ENCODE results near the gene PDLIM1.

The PDLIM1 gene

DNA sequence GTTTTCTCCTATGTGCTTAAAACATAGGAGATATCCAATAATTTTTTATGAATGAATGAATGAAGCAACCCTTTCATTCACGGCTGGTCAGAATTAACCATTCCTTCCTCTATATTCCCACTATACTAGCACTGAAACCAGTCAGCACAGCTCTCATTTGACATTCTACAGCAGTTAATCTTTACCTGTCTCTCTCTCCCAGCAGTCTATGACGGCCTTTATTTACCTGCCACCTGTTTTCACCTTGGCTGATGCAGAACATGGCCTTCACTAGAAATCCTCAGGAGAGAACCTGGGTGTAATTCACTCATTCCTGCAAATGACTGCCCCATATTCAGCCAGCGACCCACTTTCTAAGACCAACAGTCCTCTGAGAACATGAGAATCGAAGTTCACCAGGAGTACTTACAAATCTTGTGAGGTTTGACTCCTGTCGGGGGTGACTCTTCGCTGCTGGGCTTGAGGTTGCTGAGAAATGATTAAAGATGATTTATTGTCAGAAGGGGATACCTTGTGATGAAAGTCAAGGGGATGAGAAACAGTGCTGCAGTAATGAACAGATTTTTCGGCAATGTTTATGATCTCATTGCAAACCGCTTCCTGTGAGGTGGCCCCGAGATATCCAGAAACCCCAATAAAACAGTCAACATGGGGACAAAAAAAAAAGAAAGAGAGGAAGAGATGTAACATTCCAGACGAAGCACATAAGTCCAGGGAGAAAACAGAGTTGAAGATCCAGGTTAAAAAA is 30.9 kb upstream of the PDLIM1 start:
- no peak for DNase-seq
- intact Hi-C loops (cut with DNase I): no loop called here

DNA sequence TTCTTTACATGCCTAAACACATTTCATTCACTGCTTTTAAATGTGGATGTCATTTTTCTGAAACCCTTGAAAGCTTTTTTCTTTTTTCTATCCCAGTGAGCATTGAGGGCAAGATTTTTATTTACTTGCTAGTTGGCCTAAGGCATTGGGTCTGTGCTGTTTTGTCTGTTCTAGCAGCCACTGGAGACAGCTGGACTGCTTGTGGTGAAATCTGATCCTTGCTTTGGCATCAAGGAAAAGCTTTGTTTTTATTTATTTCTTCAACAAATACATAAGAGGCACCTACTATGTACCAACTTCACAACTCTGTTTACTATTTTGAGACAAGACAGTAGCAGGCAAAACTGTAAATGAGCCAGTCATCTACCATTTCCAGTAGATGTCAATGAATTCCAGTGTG is 28.4 kb upstream of the PDLIM1 start:
- DNase-seq: no peak
- intact Hi-C loops (cut with DNase I): no loop called here

DNA sequence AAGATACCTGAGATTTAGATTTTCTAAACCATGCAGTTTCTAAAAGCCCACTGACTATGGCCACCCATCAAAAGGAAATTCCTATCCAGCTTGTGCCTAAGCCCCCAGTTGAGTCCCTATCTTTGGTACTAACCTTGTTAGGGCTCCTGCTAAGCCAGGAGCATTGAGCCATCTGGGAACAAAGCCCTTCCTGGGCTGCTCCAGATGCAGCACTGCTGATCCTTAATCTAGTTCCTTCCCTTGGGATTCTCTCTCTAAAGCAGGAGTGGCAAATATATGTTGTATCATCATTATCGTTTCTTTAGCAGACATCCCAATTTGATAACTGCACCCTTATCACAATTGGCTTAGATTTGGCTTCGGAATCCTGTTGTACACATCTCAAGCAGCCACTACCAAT is 24.7 kb upstream of the PDLIM1 start:
- no peak for DNase-seq
- intact Hi-C loops (cut with DNase I): no loop called here

DNA sequence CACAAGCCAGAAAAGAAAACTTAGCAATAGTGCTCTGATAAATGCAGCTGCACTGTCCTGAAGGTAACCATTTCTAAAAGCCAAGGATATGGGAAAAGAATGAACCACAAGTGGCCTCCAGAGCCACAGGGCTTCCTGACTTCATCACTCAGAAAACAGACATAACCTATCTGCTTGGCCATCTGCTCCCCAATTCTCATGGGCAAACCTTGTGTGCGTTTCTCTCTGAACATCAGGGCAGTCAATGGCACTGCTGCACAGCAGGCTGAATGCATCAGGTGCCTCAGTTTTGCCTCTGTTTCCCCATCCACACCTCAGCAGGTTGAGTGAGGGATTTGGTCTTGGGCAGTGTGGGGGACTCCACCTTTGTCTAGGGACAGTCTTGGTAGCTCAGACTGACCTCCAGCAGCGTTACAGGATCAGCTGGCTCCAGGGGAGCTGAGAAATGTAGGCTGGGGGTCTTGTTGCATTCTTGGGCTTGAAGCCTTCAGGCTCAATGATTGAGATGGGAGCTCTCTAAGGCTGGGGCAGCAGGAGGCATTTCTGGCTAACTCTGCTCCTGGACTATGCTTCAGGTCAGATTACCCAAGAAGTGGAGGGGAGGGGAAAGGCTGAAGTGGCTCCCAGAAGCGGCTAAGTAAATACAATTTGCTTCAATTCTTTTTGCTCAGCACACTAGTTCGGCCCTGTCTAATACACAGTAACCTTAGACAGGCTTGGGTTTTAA is 23.6 kb upstream of the PDLIM1 start:
- intact Hi-C loops (cut with DNase I): no loop called here

DNA sequence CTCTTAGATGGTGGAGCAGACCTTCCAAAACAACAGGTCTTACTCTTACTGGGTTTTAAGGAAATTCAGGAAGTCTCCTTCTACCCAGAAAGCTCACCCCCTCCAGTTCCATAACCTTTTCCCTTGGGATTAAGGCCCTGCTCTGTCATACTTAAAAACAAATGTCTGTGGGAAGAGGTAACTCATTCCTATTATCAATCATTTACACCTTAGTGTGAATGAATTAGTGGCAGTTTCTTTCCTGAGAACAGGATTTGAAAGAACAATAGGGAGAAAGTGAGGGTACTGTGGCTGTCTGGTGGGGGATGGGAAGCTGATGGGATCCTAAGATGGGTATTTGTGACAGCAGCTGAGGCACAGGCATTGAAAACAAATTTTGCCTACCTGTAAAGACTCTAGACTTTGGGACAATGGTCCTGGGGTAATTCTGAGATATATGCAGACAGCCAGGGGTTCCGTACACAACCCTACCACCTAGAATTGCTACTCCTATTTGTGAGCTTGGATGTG is 22.2 kb upstream of the PDLIM1 start:
- intact Hi-C loops (cut with DNase I): no loop called here

More for the DNA sequence above, 23.6 kb upstream of the PDLIM1 start:
- DNase-seq: no peak

DNA sequence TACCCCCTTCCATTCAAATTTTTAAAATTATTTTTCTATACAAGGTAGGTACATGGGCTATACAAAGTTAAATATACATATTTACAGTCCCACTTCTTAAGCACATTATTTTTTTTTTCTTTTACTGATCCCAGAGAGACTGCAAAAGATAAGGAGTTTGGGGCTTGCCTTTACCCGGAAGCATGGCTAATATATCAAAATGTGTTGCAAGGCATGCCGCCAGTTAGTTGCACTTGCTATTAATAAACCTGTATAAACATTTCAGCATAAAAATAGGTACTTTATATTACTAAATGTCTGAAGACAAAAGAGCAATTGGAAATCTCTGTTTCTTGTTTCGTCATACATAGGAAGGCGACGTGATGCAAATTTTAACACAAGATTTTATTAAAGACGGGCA is 21.5 kb upstream of the PDLIM1 start:
- intact Hi-C loops (cut with DNase I): no loop called here

More for the DNA sequence above, 22.2 kb upstream of the PDLIM1 start:
- no peak for DNase-seq

DNA sequence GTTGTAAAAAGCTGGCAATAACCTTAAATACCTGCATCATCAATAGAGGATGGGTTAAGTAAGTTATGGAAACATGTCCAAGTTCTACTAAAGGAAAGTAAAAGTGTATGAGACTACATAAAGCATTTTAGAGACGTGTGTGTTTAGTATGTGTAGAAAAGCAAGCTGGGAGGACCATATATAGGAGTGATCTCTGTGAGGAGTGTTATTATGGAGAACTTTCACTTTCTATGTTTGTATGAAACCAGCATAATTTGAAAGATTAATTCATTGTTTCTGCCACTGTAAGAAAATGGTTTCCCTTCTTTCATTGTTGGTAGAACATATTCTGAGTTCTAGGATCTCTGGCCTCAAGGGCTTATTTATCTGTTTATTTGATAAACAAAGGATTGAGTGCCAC is 19.2 kb upstream of the PDLIM1 start:
- no peak for DNase-seq
- intact Hi-C loops (cut with DNase I): no loop called here

More for the DNA sequence above, 21.5 kb upstream of the PDLIM1 start:
- no peak for DNase-seq

DNA sequence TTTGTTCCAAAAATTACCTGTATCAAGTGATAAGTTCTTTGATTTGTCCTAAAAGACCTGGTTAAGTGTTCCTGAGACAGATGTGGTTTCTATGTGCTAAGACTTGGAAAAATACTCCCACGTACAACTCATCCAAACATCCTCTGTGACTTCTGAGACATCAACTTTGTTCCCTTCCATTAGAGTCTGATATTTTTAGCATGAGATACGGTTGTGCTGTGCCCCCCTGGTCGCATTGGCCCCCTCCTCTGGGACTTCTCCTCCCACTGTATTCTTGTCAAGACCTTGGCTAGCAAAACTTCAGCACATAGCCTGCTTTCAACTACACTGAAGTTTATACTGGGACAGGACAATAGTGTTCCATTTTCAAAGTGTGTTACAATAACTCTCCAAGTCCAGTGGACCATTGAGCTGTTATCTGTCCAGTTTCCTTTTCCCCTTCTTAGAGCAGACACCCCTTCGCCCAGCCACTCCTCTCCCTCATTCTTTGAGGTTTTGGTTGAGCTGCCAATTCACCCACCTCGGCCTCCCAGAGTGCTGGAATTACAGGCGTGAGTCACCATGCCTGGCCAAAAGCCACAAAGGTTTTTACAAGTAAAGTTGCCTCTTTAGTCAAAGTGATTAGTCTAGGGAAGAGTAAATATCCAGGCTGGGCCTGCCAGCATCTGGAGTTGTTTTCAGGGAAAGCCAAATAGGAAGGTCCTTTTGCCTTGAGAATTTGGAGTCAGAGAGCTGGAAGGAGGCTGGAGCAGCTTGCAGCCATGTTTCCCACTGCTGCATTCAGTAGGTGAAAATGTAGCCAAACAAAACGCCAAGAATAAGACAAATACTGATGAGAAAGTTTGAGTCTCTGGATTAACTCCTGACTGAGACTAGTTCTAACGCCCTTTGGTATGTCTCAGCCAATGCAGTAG is 17.8 kb upstream of the PDLIM1 start:
- peak in 6 of 42 donors; percentile 13 to 53 (median 23) for DNase-seq
- intact Hi-C loops (cut with DNase I): no loop called here

DNA sequence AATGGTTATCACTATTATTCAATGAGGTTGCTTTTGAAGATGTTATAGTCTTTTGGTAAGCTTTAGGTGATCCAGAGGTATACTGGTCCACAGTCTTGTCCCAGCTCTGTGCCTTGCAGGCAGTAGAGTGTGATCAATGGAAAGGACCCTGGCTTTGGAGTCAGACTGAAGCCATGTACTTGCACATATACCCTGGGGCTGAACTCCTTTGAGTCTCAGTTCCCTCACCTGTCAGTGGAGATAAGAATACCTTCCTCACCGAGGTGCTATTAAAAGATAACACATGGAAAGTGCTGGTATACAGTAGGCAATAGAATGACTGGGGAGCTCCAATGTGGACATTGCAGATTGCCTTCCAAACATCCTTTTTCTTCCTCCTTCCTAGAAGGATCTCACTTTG is 16.0 kb upstream of the PDLIM1 start:
- intact Hi-C loops (cut with DNase I): no loop called here
- no peak for DNase-seq

DNA sequence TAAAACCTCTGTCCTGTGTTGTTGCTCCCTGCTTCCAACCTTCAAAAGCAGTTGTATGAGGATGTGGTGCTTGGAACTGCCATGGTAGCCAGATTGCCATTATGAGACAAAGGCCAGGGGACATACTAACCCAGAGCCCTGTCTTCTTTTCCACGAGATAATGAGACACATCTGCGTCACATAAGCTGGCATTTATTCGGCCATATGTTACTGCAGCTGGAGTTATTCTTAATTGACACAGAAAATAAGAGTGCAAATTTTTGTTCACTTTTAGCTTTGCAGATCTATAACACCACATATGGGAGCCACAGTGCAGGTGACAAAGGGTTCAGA is 15.5 kb upstream of the PDLIM1 start:
- no peak for DNase-seq
- intact Hi-C loops (cut with DNase I): no loop called here

DNA sequence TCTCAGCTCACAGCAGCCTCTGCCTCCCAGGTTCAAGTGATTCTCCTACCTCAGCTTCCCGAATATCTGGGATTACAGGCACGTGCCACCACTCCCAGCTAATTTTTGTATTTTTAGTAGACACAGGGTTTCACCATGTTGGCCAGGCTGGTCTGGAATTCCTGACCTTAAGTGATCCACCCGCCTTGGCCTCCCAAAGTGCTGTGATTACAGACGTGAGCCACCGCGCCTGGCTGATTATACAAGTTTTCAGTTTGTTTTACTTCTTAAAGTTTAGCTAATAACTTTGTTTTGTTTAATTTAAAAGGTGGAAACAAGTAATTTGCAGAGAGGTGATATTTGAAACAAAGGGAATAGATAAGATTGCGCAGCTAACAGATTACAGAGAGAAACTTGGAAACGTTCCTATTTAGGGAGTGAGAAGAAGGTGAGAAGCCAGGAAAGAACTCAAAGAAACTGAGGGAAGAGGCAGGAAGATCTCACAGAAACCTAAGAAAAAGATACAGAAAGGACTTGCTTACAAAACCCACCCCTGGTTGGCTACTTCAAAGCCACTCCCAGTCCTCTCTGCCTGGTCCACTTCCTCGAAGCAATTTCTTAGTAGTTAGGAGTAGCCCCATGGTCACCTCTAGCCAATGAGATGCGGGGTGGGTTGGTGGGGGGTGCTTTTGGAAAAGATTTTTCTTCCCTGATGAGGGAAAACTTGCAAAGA is 15.0 kb upstream of the PDLIM1 start:
- no peak for DNase-seq
- intact Hi-C loops (cut with DNase I): no loop called here

DNA sequence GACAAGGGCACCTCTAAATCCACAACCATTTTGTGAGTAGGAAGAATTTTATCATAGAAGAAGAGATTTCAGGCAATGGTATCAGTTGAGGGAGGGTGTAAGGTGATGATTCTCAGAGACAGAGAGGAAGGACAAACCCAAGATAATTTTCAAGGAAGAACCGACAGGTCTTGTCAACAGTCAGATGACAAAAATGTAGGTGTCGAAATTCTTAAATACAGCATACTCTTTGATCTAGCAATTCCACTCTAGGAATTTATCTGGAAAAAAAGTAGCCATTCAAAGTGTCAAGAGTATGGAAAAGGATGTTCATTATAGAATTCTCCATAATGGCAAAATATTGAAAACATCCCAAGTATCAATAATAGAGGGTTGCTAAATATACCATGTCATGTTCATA is 14.2 kb upstream of the PDLIM1 start:
- intact Hi-C loops (cut with DNase I): no loop called here
- DNase-seq: no peak

DNA sequence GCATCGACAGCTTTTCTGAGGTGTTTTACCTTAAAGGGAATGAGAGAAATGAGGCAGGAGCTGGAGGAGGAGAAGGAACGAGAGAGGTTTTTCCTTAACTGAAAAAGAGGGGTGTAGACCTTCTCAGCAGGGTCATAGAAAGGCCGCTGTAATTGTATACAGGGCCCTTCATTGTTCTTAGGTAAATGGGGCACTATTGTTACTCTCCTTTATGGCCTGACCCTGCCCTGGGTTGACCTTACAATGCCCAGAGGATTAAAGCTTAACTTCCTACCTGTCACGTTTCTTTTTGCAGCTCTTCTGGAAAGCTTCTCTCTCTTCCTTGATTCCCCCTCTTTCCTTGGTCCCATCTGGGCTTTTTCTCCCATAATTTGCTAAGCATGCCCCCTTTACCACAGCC is 13.7 kb upstream of the PDLIM1 start:
- no peak for DNase-seq

DNA sequence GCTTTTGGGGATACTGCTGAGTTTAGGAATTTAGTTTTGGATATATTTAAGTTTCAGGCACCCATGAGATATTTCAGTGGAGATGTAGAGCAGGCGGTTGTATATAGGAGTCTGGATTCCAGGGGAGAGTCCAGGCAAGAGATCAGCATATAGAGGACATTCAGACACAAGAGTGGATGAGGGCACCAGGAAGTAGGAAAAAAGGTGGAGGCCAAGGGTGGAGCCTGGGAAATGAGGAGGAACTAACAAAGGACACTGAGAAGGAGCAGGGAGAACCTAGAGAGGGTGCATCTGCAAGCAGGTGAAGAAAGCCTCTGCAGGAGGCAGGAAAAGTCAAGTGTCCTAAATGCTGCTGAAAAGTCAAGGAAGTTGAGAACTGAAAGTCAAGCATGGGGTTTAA is 13.1 kb upstream of the PDLIM1 start:
- no peak for DNase-seq
- intact Hi-C loops (cut with DNase I): no loop called here

More for the DNA sequence above, 13.7 kb upstream of the PDLIM1 start:
- intact Hi-C loops (cut with DNase I): no loop called here

DNA sequence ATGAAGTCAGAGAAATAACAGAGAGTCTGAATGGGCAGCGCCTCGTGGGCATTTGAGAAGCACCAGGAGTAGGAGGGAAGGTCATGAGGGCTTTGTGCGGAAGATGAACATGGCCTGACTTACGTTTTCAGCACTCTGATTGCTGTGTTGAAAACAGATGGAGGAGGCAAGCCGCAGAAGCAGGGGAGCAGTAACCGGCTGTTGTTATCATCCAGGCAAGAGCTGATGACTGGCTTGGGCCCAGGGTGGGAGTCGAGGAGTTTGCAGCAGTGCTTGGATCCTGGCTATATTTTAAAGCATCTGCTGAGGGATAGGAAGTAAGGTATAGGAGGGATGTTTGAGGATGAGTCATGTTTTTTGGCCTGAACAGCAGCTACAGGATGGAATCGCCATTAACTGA is 12.7 kb upstream of the PDLIM1 start:
- DNase-seq: no peak
- intact Hi-C loops (cut with DNase I): no loop called here

DNA sequence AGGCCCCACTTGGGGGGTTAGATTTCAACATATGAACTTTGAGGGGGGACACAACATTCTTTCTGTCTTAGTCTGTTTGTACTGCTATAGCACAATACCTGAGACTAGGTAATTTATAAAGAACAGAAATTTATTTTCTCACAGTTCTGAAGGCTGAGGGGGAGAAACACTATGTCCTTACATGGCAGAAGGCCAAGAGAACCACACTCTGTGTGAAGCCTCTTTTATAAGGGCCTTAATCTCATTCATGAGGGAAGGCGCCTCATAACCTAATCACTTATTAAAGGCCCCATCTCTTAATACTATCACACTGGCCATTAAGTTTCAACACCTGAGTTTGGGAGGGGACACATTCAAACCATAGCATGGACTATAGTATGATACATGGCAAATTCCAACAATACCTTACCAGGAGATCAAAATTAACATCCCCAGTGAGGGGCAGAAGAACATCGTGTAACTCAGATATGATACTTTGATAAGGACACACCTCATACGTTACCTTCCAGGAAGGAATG is 9.3 kb upstream of the PDLIM1 start:
- intact Hi-C loops (cut with DNase I): no loop called here

DNA sequence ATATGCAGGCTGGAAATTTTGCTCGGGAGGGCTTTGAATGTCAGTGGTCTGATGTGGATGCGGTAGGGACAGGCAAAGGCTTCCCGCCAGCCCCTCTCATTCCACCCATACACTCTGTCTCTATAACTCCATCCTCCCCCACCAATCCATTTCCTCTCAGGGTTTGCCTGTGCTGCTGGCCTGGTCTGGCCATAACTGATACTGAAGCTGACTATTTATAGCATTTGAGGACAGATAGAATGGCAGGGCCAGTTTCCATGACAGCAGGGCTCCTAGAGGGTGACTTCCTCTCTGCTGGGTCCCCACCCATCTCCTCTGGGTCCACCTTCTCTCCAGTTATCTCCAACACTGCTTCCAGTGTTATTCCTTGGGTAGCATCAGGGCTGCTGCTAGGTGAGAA is 6.6 kb upstream of the PDLIM1 start:
- intact Hi-C loops (cut with DNase I): no loop called here
- DNase-seq: no peak

More for the DNA sequence above, 9.3 kb upstream of the PDLIM1 start:
- DNase-seq: no peak

DNA sequence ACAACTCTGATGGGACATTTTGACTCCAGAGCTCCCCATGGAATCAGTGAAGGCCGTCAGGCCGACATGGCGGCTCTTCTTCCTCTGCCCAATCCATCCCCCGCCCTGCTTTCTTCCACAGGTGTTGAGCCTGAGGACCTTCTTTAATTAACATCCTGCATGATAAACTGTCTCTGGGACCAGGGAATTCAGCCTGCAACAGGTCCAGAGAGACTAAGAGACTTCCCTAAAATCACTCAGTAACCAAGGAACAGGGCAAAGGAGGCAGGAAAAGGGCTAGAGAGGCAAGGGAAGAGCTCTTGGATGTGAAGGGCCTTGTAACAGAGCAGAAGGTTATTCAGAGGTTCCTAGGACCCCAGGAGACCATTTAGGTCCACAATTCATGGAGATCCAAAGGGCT is 6.0 kb upstream of the PDLIM1 start:
- intact Hi-C loops (cut with DNase I): no loop called here
- no peak for DNase-seq

All from head of caudate nucleus (tissue), 42 donors.